HepG2 (cell line): ENCODE data around the gene SUSD2. TPM values are rescaled to one million over a fixed set of nuclear protein-coding genes. Genes with fewer than 3 reads are reported as not detected.

Source experiments
- CBFB ChIP-seq: sonication (generic); formaldehyde crosslinking; IDR thresholded peaks from 2 replicates; pipeline ENCODE4 v1.4.0; 2020; ENCODE audit warnings: missing genetic modification reagents
- CREM ChIP-seq, 2 experiments: sonication (generic) in 1 of 2; formaldehyde crosslinking in 1 of 2; IDR thresholded peaks; 2 replicates each; pipeline versions ENCODE4 v1.4.0 to v1.6.1; 2016 to 2020; ENCODE audit warnings: antibody characterized with exemption in 1 of 2, mild to moderate bottlenecking in 1 of 2, missing genetic modification reagents in 1 of 2
- JUN ChIP-seq: sonication (generic); formaldehyde crosslinking; IDR thresholded peaks from 2 replicates; pipeline ENCODE4 v1.4.0; 2020; ENCODE audit warnings: mild to moderate bottlenecking, missing genetic modification reagents
- KAT8 ChIP-seq: IDR thresholded peaks from 2 replicates; pipeline ENCODE4 v1.6.1; 2016; ENCODE audit warnings: missing genetic modification reagents, missing compliant biosample characterization
- RXRA ChIP-seq: sonication (generic); formaldehyde crosslinking; IDR thresholded peaks from 2 replicates; pipeline ENCODE4 v1.5.1; 2020; ENCODE audit warnings: missing genetic modification reagents
- SALL2 ChIP-seq: sonication (generic); formaldehyde crosslinking; IDR thresholded peaks from 2 replicates; pipeline ENCODE4 v1.8.1; 2023; ENCODE audit warnings: mild to moderate bottlenecking, missing genetic modification reagents, inconsistent platforms
- TOE1 ChIP-seq: sonication (generic); formaldehyde crosslinking; IDR thresholded peaks from 2 replicates; pipeline ENCODE4 v1.4.0; 2020; ENCODE audit warnings: mild to moderate bottlenecking, missing genetic modification reagents
- ZFX ChIP-seq: sonication (generic); formaldehyde crosslinking; IDR thresholded peaks from 2 replicates; pipeline ENCODE4 v1.4.0; 2020; ENCODE audit warnings: mild to moderate bottlenecking, low read depth, missing genetic modification reagents, moderate library complexity
- ZFY ChIP-seq: sonication (generic); formaldehyde crosslinking; IDR thresholded peaks from 2 replicates; pipeline ENCODE4 v1.4.0; 2020; ENCODE audit warnings: missing genetic modification reagents
- ZNF567 ChIP-seq: sonication (generic); formaldehyde crosslinking; IDR thresholded peaks from 2 replicates; pipeline ENCODE4 v1.8.1; 2023; ENCODE audit warnings: mild to moderate bottlenecking, missing genetic modification reagents, borderline replicate concordance
- ZNF790 ChIP-seq: sonication (generic); formaldehyde crosslinking; IDR thresholded peaks from 2 replicates; pipeline ENCODE4 v1.8.0; 2022; ENCODE audit warnings: missing genetic modification reagents, mild to moderate bottlenecking, borderline replicate concordance
- polyA plus RNA-seq, 8 experiments: library from polyadenylated mRNA; depleted of rRNA in 3 of 8; stranded (reverse) in 7 of 8; unstranded in 1 of 8; fragments of >200 nt; fragmentation: Illumina TruSeq in 4 of 8; extraction: Trizol in 4 of 8; gene quantifications; 2 replicates each; pipeline versions ENCODE4 v1.2.1 to v1.2.3, GENCODE V29; 2011 to 2016; ENCODE audit warnings: low read depth in 4 of 8, missing spikeins in 1 of 8, mixed read lengths in 1 of 8; ENCODE audit not compliant: insufficient read depth in 1 of 8
- total RNA-seq, 5 experiments: library from RNA; depleted of rRNA; stranded (reverse); fragments of >200 nt; fragmentation: Illumina TruSeq; extraction: Trizol; gene quantifications; 2 replicates each; pipeline ENCODE4 v1.2.3, GENCODE V29; 2016; ENCODE audit warnings: low read depth in 1 of 5
- TF ChIP-seq, protein P1 (sequence below): sonication (generic); formaldehyde crosslinking; IDR thresholded peaks from 2 replicates; pipeline ENCODE4 v1.5.0; 2020; ENCODE audit warnings: mild to moderate bottlenecking, missing genetic modification reagents, moderate library complexity
- TF ChIP-seq, protein P2 (sequence below): IDR thresholded peaks from 2 replicates; pipeline ENCODE4 v1.6.1; 2016; ENCODE audit warnings: mild to moderate bottlenecking
- TF ChIP-seq, protein P3 (sequence below): sonication (generic); formaldehyde crosslinking; IDR thresholded peaks from 2 replicates; pipeline ENCODE4 v1.4.0; 2020; ENCODE audit warnings: missing genetic modification reagents
- TF ChIP-seq, protein P4 (sequence below): sonication (generic); formaldehyde crosslinking; IDR thresholded peaks from 2 replicates; pipeline ENCODE4 v1.9.0; 2022; ENCODE audit warnings: missing genetic modification reagents, mild to moderate bottlenecking, borderline replicate concordance
- TF ChIP-seq, protein P5 (sequence below): sonication (generic); formaldehyde crosslinking; IDR thresholded peaks from 2 replicates; pipeline ENCODE4 v1.5.1; 2020; ENCODE audit warnings: missing genetic modification reagents, mild to moderate bottlenecking, borderline replicate concordance
- TF ChIP-seq, protein P6 (sequence below): sonication (generic); formaldehyde crosslinking; IDR thresholded peaks from 2 replicates; pipeline ENCODE4 v1.4.0; 2020; ENCODE audit warnings: missing genetic modification reagents

The SUSD2 gene
- total and polyA plus RNA-seq, 2 of the 13 experiments (the other 11 are each of a cell fraction or from before 2014, with no cell fraction given): 2.1 to 11.0 TPM

DNA sequence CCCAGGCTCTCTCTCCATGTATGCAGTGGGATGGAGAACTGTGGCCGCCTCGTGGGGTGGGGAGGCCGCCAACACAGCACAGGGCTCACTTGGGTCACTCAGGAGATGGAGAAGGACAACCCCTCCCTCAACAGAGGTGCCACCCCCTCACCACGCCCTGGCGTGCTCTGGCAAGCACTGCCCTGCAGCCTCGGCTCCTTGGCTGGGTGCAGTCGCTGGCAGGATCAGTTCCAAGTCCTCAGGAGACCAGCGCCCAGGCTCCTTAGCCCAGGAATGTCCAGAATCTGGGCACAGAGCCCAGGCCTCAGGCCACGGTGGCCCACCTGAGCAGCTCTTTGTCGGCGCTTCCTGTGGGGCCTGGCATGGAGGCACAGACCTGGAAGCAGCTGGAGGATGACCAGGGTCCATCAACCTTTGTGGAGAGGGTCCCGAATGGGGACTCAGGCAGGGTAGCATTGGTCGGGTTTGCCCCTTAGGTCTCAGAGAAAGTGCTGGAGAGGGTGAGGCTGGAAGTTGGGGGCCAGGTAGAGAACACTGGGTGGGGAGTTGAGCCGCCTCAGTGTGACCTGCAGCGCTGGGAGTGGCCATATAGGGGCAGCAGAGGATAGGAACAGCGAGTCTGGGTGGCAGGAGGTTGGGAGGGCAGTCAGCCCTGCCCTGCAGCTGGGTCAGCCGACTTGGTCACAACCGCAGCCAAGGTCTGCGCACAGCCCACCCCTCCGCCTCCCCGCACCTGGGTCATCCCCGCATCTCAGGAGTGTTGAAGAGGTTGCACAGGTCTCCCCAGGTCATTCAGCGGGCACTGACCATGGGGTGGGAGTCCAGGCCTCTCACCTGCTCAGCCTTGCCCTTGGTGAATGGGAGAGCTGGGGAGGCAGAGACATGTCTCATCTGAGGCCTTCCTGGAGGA lies 8.2 kb downstream of the SUSD2 start (continued):
- TF ChIP-seq, protein P1, sequence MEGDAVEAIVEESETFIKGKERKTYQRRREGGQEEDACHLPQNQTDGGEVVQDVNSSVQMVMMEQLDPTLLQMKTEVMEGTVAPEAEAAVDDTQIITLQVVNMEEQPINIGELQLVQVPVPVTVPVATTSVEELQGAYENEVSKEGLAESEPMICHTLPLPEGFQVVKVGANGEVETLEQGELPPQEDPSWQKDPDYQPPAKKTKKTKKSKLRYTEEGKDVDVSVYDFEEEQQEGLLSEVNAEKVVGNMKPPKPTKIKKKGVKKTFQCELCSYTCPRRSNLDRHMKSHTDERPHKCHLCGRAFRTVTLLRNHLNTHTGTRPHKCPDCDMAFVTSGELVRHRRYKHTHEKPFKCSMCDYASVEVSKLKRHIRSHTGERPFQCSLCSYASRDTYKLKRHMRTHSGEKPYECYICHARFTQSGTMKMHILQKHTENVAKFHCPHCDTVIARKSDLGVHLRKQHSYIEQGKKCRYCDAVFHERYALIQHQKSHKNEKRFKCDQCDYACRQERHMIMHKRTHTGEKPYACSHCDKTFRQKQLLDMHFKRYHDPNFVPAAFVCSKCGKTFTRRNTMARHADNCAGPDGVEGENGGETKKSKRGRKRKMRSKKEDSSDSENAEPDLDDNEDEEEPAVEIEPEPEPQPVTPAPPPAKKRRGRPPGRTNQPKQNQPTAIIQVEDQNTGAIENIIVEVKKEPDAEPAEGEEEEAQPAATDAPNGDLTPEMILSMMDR: peak; percentile 99
- TF ChIP-seq RXRA (CRISPR knock-in tag): peak; percentile 54; the same call in 1 of the 2 replicates
- TF ChIP-seq, protein P2, sequence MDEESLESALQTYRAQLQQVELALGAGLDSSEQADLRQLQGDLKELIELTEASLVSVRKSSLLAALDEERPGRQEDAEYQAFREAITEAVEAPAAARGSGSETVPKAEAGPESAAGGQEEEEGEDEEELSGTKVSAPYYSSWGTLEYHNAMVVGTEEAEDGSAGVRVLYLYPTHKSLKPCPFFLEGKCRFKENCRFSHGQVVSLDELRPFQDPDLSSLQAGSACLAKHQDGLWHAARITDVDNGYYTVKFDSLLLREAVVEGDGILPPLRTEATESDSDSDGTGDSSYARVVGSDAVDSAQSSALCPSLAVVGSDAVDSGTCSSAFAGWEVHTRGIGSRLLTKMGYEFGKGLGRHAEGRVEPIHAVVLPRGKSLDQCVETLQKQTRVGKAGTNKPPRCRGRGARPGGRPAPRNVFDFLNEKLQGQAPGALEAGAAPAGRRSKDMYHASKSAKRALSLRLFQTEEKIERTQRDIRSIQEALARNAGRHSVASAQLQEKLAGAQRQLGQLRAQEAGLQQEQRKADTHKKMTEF (CRISPR knock-in tag): no peak
- TF ChIP-seq, protein P3, sequence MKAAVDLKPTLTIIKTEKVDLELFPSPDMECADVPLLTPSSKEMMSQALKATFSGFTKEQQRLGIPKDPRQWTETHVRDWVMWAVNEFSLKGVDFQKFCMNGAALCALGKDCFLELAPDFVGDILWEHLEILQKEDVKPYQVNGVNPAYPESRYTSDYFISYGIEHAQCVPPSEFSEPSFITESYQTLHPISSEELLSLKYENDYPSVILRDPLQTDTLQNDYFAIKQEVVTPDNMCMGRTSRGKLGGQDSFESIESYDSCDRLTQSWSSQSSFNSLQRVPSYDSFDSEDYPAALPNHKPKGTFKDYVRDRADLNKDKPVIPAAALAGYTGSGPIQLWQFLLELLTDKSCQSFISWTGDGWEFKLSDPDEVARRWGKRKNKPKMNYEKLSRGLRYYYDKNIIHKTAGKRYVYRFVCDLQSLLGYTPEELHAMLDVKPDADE: no peak
- TF ChIP-seq, protein P4, sequence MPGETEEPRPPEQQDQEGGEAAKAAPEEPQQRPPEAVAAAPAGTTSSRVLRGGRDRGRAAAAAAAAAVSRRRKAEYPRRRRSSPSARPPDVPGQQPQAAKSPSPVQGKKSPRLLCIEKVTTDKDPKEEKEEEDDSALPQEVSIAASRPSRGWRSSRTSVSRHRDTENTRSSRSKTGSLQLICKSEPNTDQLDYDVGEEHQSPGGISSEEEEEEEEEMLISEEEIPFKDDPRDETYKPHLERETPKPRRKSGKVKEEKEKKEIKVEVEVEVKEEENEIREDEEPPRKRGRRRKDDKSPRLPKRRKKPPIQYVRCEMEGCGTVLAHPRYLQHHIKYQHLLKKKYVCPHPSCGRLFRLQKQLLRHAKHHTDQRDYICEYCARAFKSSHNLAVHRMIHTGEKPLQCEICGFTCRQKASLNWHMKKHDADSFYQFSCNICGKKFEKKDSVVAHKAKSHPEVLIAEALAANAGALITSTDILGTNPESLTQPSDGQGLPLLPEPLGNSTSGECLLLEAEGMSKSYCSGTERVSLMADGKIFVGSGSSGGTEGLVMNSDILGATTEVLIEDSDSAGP: peak; percentile 75; the same call in 1 of the 2 replicates
- TF ChIP-seq ZNF567: 0 out of 2 replicates have a peak, but pooled peaks have one; percentile 57
- TF ChIP-seq SALL2 (CRISPR knock-in tag): 0 out of 2 replicates have a peak, but pooled peaks have one; percentile 28
- TF ChIP-seq, protein P5, sequence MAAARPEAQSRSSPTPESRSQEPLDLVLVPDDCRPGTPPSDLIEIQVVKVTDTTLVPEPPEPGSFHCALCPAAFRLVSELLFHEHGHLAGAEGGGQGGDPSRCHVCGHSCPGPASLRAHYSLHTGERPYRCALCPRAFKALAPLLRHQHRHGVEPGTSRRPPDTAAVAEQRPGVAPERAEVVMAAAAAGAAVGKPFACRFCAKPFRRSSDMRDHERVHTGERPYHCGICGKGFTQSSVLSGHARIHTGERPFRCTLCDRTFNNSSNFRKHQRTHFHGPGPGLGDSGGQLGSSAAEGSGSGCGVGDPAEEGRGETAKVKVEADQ (CRISPR knock-in tag): no peak
- TF ChIP-seq ZFX: peak; percentile 58
- no peak for TF ChIP-seq JUN (CRISPR knock-in tag)
- TF ChIP-seq ZNF790 (CRISPR knock-in tag): no peak
- no peak for TF ChIP-seq ZFY (CRISPR knock-in tag)
- TF ChIP-seq TOE1 (CRISPR knock-in tag): no peak
- TF ChIP-seq, protein P6, sequence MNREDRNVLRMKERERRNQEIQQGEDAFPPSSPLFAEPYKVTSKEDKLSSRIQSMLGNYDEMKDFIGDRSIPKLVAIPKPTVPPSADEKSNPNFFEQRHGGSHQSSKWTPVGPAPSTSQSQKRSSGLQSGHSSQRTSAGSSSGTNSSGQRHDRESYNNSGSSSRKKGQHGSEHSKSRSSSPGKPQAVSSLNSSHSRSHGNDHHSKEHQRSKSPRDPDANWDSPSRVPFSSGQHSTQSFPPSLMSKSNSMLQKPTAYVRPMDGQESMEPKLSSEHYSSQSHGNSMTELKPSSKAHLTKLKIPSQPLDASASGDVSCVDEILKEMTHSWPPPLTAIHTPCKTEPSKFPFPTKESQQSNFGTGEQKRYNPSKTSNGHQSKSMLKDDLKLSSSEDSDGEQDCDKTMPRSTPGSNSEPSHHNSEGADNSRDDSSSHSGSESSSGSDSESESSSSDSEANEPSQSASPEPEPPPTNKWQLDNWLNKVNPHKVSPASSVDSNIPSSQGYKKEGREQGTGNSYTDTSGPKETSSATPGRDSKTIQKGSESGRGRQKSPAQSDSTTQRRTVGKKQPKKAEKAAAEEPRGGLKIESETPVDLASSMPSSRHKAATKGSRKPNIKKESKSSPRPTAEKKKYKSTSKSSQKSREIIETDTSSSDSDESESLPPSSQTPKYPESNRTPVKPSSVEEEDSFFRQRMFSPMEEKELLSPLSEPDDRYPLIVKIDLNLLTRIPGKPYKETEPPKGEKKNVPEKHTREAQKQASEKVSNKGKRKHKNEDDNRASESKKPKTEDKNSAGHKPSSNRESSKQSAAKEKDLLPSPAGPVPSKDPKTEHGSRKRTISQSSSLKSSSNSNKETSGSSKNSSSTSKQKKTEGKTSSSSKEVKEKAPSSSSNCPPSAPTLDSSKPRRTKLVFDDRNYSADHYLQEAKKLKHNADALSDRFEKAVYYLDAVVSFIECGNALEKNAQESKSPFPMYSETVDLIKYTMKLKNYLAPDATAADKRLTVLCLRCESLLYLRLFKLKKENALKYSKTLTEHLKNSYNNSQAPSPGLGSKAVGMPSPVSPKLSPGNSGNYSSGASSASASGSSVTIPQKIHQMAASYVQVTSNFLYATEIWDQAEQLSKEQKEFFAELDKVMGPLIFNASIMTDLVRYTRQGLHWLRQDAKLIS (CRISPR knock-in tag): no peak
- no peak for TF ChIP-seq CREM (IDR thresholded peaks at IDR 0.05)
- TF ChIP-seq CREM (CRISPR knock-in tag; IDR thresholded peaks at IDR 0.05): no peak
- TF ChIP-seq KAT8: peak; percentile 52; the same call in 1 of the 2 replicates
- no peak for TF ChIP-seq CBFB
